ENCODE results near the gene HOXD10. TPM values are rescaled to one million over a fixed set of nuclear protein-coding genes. Genes with fewer than 3 reads are reported as not detected.
A peak's percentile ranks its signal among the peaks of the same experiment; 100 is the strongest.

HOXD10 gene
- total and polyA plus RNA-seq, 5 donors from 2014 or later: not detected

DNA sequence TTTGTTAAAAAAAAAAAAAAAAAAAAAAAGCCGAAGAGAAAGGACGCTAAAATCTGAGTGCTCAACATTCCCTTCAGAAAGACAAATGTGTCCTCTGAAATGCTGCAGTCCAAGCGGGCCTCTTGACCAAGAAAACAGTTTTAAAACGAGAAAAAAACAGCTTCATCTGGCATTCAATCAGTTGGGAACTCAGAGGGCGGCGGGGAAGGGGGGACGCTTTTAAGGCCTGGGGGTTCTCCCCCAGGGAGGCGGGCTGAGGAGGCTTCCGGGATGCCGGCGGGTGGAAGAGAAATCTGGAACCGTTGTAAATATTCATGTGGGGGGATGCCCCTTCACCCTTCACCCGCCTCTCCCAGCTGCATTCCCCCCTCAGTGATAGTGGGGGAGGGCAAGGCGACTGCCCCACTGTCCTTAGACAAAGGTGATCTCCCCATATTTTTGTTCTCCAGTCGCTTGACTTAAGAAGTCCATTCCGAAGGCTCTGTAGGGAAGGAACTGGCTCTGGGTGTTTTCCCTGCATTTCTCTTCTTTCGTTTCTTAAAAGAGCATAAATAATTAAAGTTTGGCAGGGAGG is 12.7 kb upstream of the HOXD10 start:
- Mint-ChIP-seq H3K27ac (peak overlapping the region in 1 of 3 donors; percentile 51), H3K36me3 (no peaks in the 10 kb centered on the region), H3K9me3 (peaks cover 0 to 13% (median 0%) of the 10 kb centered on the region in 7 donors), H3K27me3 (peaks cover 88% of the 10 kb centered on the region), H3K4me1 (peaks cover 0 to 31% (median 11%) of the 10 kb centered on the region in 4 donors), H3K4me3 (peak overlapping the region in 1 of 4 donors; percentile 13)
- Histone ChIP-seq H3K9me3 (ENCODE audit: control insufficient read depth in 2 of 2, low read length in 2 of 2) (no peaks in the 10 kb centered on the region), H3K27me3 (ENCODE audit: control insufficient read depth, insufficient read depth, low read length) (peaks cover 35% of the 10 kb centered on the region), H3K4me3 (ENCODE audit: low read depth, low read length) (no peak overlapping the region), H3K36me3 (ENCODE audit: control insufficient read depth, insufficient read depth, low read length) (no peaks in the 10 kb centered on the region), H3K27ac (ENCODE audit: insufficient read depth, low read length, poor library complexity, severe bottlenecking) (no peak overlapping the region), H3K4me1 (ENCODE audit: control insufficient read depth, insufficient read depth, low read length, poor library complexity, severe bottlenecking) (peaks cover 8% of the 10 kb centered on the region)
- no peak for DNase-seq
- no peak for ATAC-seq (ENCODE audit: low read depth in 2 of 2)

DNA sequence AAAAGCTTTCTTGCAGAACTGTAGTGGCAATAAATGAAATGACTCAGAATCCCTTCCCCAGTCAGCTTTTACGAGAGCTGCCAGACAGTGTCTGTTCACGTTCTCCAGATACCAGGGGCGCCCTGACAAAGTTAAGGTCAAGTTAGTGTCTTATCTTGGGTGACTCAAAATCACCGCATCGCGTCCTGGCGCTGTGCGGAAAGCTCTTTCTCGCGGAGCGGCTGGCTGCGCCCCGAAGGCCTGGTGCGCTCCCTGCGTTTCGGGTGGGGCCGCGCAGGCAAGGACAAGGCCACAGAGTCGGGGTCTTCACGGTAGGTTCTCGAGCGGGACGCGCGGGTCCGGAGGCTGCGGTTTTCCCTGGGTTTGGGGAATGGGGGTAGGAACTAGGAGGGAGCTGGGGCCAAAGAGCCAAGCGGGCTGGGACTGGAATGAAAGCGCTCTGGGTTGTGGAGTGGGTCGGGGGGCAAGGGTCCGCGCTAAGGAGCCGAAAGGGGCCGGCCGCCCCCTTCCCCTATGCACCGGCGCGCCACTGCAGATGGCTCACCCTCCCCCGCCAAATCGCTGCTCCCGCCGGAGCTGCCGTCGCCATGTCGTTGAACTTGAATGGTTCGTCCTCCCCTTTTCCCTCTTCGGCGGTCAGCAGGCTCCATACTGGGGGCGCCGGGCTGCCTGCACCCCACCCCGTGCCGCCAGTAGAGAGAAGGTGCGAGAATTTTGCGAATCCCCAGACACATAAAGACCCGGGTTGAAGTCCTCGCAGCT is 12.1 kb upstream of the HOXD10 start:
- Histone ChIP-seq H3K27ac (ENCODE audit: insufficient read depth, low read length, poor library complexity, severe bottlenecking) (no peak overlapping the region), H3K4me1 (ENCODE audit: control insufficient read depth, insufficient read depth, low read length, poor library complexity, severe bottlenecking) (peaks cover 8% of the 10 kb centered on the region), H3K27me3 (ENCODE audit: control insufficient read depth, insufficient read depth, low read length) (peaks cover 41% of the 10 kb centered on the region), H3K36me3 (ENCODE audit: control insufficient read depth, insufficient read depth, low read length) (no peaks in the 10 kb centered on the region), H3K4me3 (ENCODE audit: low read depth, low read length) (no peak overlapping the region), H3K9me3 (ENCODE audit: control insufficient read depth in 2 of 2, low read length in 2 of 2) (peaks cover 0 to 4% of the 10 kb centered on the region in 2 experiments)
- no peak overlapping the region for H3K27ac Mint-ChIP-seq
- H3K4me3 Mint-ChIP-seq: peak overlapping the region in 2 of 4 donors; percentile 13 to 43
- H3K9me3 Mint-ChIP-seq: peaks cover 0 to 16% (median 0%) of the 10 kb centered on the region in 7 donors
- peaks cover 88% of the 10 kb centered on the region for H3K27me3 Mint-ChIP-seq
- no peak for ATAC-seq (ENCODE audit: low read depth in 2 of 2)
- DNase-seq: no peak
- peaks cover 0 to 35% (median 14%) of the 10 kb centered on the region in 4 donors for H3K4me1 Mint-ChIP-seq
- H3K36me3 Mint-ChIP-seq: peaks cover 3% of the 10 kb centered on the region

GRCh38 chr2:176105078-176105729 is 11.4 kb upstream of the HOXD10 start:
- ATAC-seq (ENCODE audit: low read depth in 2 of 2) (no peak), DNase-seq (no peak)
- peaks cover 8% of the 10 kb centered on the region for H3K4me1 ChIP-seq (ENCODE audit: control insufficient read depth, insufficient read depth, low read length, poor library complexity, severe bottlenecking)
- H3K27me3 Mint-ChIP-seq: peaks cover 90% of the 10 kb centered on the region
- H3K27ac Mint-ChIP-seq: no peak overlapping the region
- H3K36me3 ChIP-seq (ENCODE audit: control insufficient read depth, insufficient read depth, low read length): no peaks in the 10 kb centered on the region
- H3K4me3 ChIP-seq (ENCODE audit: low read depth, low read length): no peak overlapping the region
- H3K27ac ChIP-seq (ENCODE audit: insufficient read depth, low read length, poor library complexity, severe bottlenecking): no peak overlapping the region
- H3K36me3 Mint-ChIP-seq: peaks cover 4% of the 10 kb centered on the region
- peaks cover 44% of the 10 kb centered on the region for H3K27me3 ChIP-seq (ENCODE audit: control insufficient read depth, insufficient read depth, low read length)
- peaks cover 0 to 35% (median 15%) of the 10 kb centered on the region in 4 donors for H3K4me1 Mint-ChIP-seq
- peak overlapping the region in 1 of 4 donors; percentile 43 for H3K4me3 Mint-ChIP-seq
- H3K9me3 Mint-ChIP-seq: peaks cover 0 to 16% (median 0%) of the 10 kb centered on the region in 7 donors
- peaks cover 0 to 4% of the 10 kb centered on the region in 2 experiments for H3K9me3 ChIP-seq (ENCODE audit: control insufficient read depth in 2 of 2, low read length in 2 of 2)

DNA sequence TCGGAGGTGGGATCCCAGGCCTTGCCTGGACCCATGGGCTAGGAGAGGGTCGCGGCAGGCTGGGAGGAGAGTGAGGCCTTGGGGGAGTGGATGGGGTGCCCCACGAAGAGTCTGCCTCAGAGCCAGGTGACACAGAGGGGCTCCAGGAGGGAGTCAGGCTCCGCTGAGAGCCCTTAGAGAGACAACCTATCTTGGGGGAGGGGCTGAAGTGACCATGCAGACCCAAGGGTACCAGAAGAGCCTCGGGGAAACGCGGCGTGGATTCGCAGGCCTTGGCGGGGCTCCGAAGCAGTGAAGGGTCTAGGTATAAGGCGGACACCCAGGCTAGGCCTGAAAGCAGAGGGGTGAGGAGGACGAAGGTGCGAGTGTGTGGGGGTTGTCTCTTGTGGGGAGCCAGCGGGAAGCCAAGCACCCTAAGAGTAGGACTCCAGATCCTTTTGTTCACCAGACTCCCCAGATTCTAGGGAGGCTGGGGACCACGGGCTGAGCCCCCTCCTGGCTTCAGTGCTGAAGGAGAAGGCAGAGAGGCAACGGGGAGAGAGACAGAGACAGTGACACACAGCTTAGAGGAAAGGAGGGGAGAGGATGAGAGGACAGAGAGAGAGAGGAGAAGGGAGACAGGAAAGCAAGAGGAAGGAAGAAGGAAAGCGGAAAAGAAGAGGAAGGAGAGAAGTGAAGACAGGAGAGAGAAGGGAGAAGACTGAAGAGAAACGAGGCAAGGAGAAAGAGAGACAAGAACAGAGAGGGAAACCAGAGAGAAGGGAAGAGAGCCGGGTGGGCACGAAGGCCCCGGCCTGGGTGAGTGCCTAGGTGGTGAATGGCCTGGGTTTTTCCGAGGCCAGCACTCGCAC is 10.6 kb upstream of the HOXD10 start:
- Mint-ChIP-seq H3K4me3 (peak overlapping the region; percentile 46 to 82 (median 60)), H3K4me1 (peaks cover 0 to 33% (median 15%) of the 10 kb centered on the region in 4 donors), H3K36me3 (peaks cover 4% of the 10 kb centered on the region), H3K27me3 (peaks cover 90% of the 10 kb centered on the region), H3K9me3 (peaks cover 0 to 17% (median 0%) of the 10 kb centered on the region in 7 donors), H3K27ac (peak overlapping the region in 1 of 3 donors; percentile 59)
- Histone ChIP-seq H3K9me3 (ENCODE audit: control insufficient read depth in 2 of 2, low read length in 2 of 2) (peaks cover 0 to 6% of the 10 kb centered on the region in 2 experiments), H3K27me3 (ENCODE audit: control insufficient read depth, insufficient read depth, low read length) (peaks cover 48% of the 10 kb centered on the region), H3K4me3 (ENCODE audit: low read depth, low read length) (no peak overlapping the region), H3K27ac (ENCODE audit: insufficient read depth, low read length, poor library complexity, severe bottlenecking) (no peak overlapping the region), H3K36me3 (ENCODE audit: control insufficient read depth, insufficient read depth, low read length) (no peaks in the 10 kb centered on the region), H3K4me1 (ENCODE audit: control insufficient read depth, insufficient read depth, low read length, poor library complexity, severe bottlenecking) (peaks cover 8% of the 10 kb centered on the region)
- DNase-seq (no peak), ATAC-seq (ENCODE audit: low read depth in 2 of 2) (no peak)

DNA sequence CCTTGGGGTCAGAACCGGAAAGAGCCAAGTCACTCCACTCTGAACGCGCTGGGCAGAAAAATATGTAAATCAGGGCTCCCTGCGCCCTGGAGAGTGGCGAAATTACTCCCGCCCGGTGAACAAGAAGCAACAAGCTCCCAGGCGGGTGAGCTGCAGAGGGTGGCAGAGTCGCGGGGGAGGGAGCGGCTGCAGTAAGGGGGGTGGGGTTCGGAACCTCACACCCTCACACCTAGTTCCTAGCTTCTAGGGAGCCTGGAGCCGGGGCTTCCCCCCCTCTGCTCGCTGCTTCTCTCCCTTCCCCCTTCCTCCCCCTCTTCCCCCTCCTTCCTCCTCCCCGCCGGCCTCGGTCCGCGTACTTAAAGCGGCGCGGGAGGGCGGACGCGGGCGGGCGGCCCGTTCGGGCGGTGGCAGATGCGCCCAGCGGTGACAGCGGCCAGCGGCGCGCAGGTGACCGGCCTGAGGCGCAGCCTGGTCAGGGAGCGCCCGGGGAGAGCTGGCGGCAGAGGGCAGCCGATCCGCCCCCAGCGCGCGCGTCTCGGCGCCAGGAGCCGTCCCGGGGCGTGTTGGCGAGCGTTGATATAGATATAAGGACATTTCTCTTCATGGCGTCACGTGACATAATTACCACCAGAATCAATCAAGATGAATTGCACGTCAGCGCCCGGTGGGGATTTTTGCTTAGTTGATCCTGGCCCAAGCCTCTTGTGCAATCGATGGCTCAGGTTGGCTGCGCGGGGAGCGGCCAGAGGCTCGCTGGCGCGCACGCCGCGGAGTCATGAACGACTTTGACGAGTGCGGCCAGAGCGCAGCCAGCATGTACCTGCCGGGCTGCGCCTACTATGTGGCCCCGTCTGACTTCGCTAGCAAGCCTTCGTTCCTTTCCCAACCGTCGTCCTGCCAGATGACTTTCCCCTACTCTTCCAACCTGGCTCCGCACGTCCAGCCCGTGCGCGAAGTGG is 9.7 kb upstream of the HOXD10 start, which contains the start of gene HOXD11:
HOXD11 (plus strand) TSS at position 700 of the 959 bp plus-strand sequence; CDS start at position 776, 76 bp downstream.
- DNase-seq: no peak
- Mint-ChIP-seq H3K27me3 (peaks cover 90% of the 10 kb centered on the region), H3K9me3 (peaks cover 0 to 22% (median 2%) of the 10 kb centered on the region in 7 donors), H3K4me1 (peaks cover 0 to 36% (median 16%) of the 10 kb centered on the region in 4 donors), H3K36me3 (peaks cover 4% of the 10 kb centered on the region), H3K27ac (peak within 1 kb of the TSS in 1 of 3 donors; percentile 59), H3K4me3 (peak within 1 kb of the TSS; percentile 46 to 82 (median 60))
- Histone ChIP-seq H3K9me3 (ENCODE audit: control insufficient read depth in 2 of 2, low read length in 2 of 2) (peaks cover 0 to 10% of the 10 kb centered on the region in 2 experiments), H3K4me1 (ENCODE audit: control insufficient read depth, insufficient read depth, low read length, poor library complexity, severe bottlenecking) (peaks cover 8% of the 10 kb centered on the region), H3K27me3 (ENCODE audit: control insufficient read depth, insufficient read depth, low read length) (peaks cover 46% of the 10 kb centered on the region), H3K36me3 (ENCODE audit: control insufficient read depth, insufficient read depth, low read length) (no peaks in the 10 kb centered on the region), H3K4me3 (ENCODE audit: low read depth, low read length) (no peak within 1 kb of the TSS), H3K27ac (ENCODE audit: insufficient read depth, low read length, poor library complexity, severe bottlenecking) (no peak within 1 kb of the TSS)
- ATAC-seq (ENCODE audit: low read depth in 2 of 2): no peak

DNA sequence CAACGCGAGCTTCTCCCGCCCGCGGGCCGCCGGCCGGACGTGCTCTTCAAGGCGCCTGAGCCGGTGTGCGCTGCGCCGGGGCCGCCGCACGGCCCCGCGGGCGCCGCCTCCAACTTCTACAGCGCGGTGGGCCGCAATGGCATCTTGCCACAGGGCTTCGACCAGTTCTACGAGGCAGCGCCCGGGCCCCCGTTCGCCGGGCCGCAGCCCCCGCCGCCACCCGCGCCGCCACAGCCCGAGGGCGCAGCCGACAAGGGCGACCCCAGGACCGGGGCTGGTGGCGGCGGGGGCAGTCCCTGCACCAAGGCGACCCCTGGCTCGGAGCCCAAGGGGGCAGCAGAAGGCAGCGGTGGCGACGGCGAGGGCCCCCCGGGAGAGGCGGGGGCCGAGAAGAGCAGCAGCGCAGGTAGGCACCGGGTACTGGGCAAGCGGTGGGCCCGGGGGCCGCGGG is 8.8 kb upstream of the HOXD10 start:
- ATAC-seq (ENCODE audit: low read depth in 2 of 2): no peak
- Mint-ChIP-seq H3K9me3 (peaks cover 0 to 16% (median 2%) of the 10 kb centered on the region in 7 donors), H3K27me3 (peaks cover 88% of the 10 kb centered on the region), H3K4me3 (no peak overlapping the region), H3K27ac (no peak overlapping the region), H3K36me3 (peaks cover 4% of the 10 kb centered on the region), H3K4me1 (peaks cover 0 to 36% (median 13%) of the 10 kb centered on the region in 4 donors)
- Histone ChIP-seq H3K36me3 (ENCODE audit: control insufficient read depth, insufficient read depth, low read length) (no peaks in the 10 kb centered on the region), H3K9me3 (ENCODE audit: control insufficient read depth in 2 of 2, low read length in 2 of 2) (peaks cover 0 to 10% of the 10 kb centered on the region in 2 experiments), H3K27ac (ENCODE audit: insufficient read depth, low read length, poor library complexity, severe bottlenecking) (no peak overlapping the region), H3K27me3 (ENCODE audit: control insufficient read depth, insufficient read depth, low read length) (peaks cover 42% of the 10 kb centered on the region), H3K4me1 (ENCODE audit: control insufficient read depth, insufficient read depth, low read length, poor library complexity, severe bottlenecking) (peaks cover 8% of the 10 kb centered on the region), H3K4me3 (ENCODE audit: low read depth, low read length) (no peak overlapping the region)
- no peak for DNase-seq

Data from CD4-positive, CD25-positive, alpha-beta regulatory T cell (primary cell).